Kidney epithelial cell (primary cell): ENCODE measurements around the gene PUS10. TPM values are rescaled to one million over a fixed set of nuclear protein-coding genes. Genes with fewer than 3 reads are reported as not detected.
"Not testable (repeated sequence)": the region's sequence is repeated elsewhere in the genome, so short reads cannot be mapped to it uniquely, and the experiment has no call there.

Experiments used
- DNase-seq: peaks from one replicate; pipeline ENCODE4 v3.0.0-alpha.2; 2010; ENCODE audit warnings: low read depth
- H3K27me3 ChIP-seq: 2 replicates; pipeline ENCODE4 v1.6.0; 2011; ENCODE audit warnings: low read length; ENCODE audit not compliant: control insufficient read depth, insufficient read depth
- H3K36me3 ChIP-seq: 2 replicates; pipeline ENCODE4 v1.5.1; 2011; ENCODE audit warnings: low read length; ENCODE audit not compliant: control insufficient read depth, insufficient read depth
- H3K4me3 ChIP-seq: 2 replicates; pipeline ENCODE4 v1.5.1; 2011; ENCODE audit warnings: low read depth, mild to moderate bottlenecking, control low read depth, low read length
- CTCF ChIP-seq: IDR thresholded peaks from 2 replicates; pipeline ENCODE4 v1.5.1; 2011; ENCODE audit warnings: mild to moderate bottlenecking, moderate library complexity, low read length, control low read depth, inconsistent platforms; ENCODE audit not compliant: insufficient read depth, poor library complexity, severe bottlenecking
- total RNA-seq: library from RNA; depleted of rRNA; stranded (reverse); fragments of >200 nt; gene quantifications from 2 replicates; pipeline ENCODE4 v1.2.3, GENCODE V29; 2015

PUS10 gene
- total RNA-seq, 1 donor from 2014 or later, result 8.9 TPM

DNA sequence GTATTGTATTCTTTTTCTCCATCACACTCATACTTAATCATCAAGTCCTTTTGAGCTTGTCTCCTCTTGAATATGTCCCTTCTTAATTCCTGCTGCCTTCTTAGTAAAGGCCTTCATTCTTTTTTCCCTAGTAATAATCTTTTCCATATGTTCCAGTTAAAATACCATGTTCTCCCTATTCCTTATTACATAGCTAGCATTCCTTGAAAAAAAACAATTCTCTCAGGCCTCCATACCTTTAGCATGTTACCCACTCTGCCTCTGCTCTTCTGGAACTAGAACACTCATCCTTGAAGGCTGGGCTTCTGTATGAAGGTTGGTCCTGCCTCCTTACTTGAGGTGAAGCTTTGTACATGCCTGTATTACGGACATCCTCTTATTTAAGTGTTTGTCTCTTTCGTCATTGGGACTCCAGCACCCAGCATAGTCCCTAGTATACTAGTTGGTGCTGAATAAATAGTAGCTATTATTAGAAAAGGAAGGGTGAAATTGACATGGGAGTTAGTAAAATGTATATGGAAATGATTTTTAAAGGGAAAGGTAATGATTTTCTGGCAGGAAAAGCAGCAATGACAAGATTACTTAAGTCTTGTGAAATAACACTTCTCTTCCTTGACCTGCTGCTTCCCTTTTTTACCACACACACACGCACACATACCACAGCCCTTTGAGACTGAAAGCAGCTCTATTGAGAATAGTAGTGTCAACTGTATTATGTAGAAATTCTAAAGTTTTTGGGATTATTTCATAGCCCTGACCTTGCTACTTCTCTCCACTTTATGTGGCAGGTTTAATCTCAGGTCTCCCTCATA, 91.1 kb downstream of the PUS10 start:
- no peaks in the 10 kb centered on the region for H3K27me3 ChIP-seq
- no peak for TF ChIP-seq CTCF
- H3K4me3 ChIP-seq, result no peak overlapping the region
- no peak for DNase-seq
- no peaks in the 10 kb centered on the region for H3K36me3 ChIP-seq

DNA sequence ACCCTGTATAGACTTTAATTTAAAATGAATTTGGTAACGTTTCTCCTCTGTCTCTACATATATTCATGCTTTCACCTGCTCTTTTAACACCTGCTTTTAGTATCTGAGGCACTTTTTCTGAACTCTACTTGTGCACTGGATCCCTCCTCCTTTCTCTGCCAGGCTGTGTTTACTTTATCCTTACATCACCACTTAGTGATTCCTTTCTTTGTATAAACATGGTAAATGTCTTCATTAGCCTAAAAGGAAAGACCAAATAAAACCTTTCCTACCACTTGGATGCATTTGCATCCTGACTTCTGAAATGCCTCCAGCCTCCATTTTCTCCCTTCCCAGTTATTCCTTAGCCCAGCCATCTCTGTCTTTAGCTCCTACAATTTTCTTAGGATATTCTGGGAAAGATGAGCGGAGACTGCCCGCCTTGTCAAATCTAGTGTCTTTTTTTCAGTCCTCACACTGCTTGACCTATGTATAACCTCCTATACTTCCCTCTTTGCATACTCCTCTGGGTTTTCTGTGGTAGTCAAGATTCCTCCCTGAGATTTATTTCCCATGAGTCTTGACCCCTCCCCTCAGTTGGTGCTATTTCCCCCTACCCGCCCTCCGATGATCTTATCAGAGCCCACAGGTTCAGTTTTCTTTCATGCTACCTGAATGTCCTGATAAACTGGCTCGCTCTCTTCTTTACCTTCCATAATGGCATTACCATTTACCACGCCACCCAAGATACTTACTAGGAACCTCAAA, 91.9 kb downstream of the PUS10 start:
- no peaks in the 10 kb centered on the region for H3K36me3 ChIP-seq
- DNase-seq, result no peak

DNA sequence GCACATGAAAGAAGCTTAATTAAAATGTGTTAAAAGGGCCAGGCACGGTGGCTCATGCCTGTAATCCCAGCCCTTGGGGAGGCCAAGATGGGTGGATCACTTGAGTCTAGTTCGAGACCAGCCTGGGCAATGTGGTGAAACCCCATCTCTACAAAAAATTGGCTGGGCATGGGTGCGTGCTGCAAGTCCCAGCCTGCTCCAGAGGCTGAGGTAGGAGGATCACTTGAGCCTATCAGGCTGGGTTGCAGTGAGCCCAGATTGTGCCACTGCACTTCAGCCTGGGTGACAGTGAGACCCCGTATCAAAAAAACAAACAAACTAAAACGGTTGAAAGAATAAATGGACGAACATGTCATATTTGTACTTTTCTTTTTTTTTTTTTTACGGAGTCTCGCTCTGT, 110.7 kb downstream of the PUS10 start:
- DNase-seq, result no peak
- Histone ChIP-seq H3K4me3 (no peak overlapping the region), H3K27me3 (no peaks in the 10 kb centered on the region), H3K36me3 (no peaks in the 10 kb centered on the region)
- TF ChIP-seq CTCF, result no peak

More for the DNA sequence above, 91.9 kb downstream of the PUS10 start:
- no peak overlapping the region for H3K4me3 ChIP-seq
- TF ChIP-seq CTCF, result no peak
- no peaks in the 10 kb centered on the region for H3K27me3 ChIP-seq

DNA sequence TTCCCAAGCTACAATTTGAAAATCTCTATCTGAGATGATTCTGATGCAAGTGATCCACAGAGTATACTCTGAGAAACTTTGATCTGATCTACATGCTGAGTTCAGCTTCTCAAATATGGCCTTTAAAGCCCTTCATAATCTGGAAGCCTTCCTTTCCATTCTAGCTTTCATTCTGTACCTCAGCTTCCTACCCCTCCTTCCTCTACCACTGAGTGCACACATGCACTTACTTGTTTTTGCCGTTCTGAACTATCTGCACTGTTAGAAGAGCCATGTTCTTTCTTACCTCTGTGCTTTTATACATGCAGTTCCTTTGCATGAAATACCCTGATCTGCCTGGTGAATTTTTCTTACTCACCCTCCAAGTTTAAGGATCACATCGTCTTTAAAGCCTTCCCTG, 111.7 kb downstream of the PUS10 start:
- Histone ChIP-seq H3K36me3 (no peaks in the 10 kb centered on the region), H3K4me3 (no peak overlapping the region), H3K27me3 (no peaks in the 10 kb centered on the region)
- DNase-seq, result no peak
- TF ChIP-seq CTCF, result no peak

- not testable (repeated sequence) for DNase-seq, H3K27me3 ChIP-seq, H3K36me3 ChIP-seq, H3K4me3 ChIP-seq
Measured at GRCh38 chr2:60905867-60906266, 112.2 kb downstream of the PUS10 start.

DNA sequence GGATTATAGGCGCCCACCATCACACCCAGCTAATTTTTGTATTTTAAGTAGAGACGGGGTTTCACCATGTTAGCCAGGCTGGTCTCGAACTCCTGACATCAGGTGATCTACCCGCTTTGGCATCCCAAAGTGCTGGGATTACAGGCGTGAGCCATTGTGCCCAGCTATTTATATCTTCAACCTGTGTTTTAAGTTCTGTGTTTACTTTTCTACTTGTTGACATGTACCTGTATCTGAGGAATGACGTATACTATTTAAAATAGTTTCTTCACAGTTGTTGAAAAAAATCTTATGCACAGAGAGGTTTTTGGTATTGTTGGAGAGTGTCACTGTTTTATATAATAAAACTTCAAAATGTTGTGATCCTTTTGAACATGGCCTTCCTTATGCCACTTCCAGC, 116.8 kb downstream of the PUS10 start:
- not testable (repeated sequence) for DNase-seq, H3K36me3 ChIP-seq

More for the DNA sequence above, 116.8 kb downstream of the PUS10 start:
- not testable (repeated sequence) for H3K27me3 ChIP-seq, H3K4me3 ChIP-seq
